Ovary (tissue), 9 donors: ENCODE measurements around the gene FAM171A1. TPM values are rescaled to one million over a fixed set of nuclear protein-coding genes. Genes with fewer than 3 reads are reported as not detected.

Source experiments
- DNase-seq, 5 donors: peaks; one replicate each; pipeline ENCODE4 v3.0.0-alpha.2; 2019 to 2020
- H3K27ac ChIP-seq, 2 donors: fragments of 200-600 bp; one replicate each; pipeline versions ENCODE4 v1.5.1 to v1.8.0; 2019 to 2022
- H3K27me3 ChIP-seq: fragments of 200-600 bp; one replicate; pipeline ENCODE4 v1.8.0; 2022
- H3K36me3 ChIP-seq: fragments of 200-600 bp; sonication (generic); one replicate; pipeline ENCODE4 v1.5.1; 2019
- H3K4me1 ChIP-seq: one replicate; pipeline ENCODE4 v1.8.1; 2013; ENCODE audit warnings: mild to moderate bottlenecking, moderate library complexity; ENCODE audit not compliant: insufficient read depth
- H3K4me3 ChIP-seq: fragments of 200-600 bp; sonication (generic); one replicate; pipeline ENCODE4 v1.5.1; 2017
- H3K9me3 ChIP-seq, 2 donors: fragments of 200-600 bp in 1 of 2; sonication (generic) in 1 of 2; one replicate each; pipeline versions ENCODE4 v1.5.1 to v1.8.1; 2013 to 2019; ENCODE audit warnings: mild to moderate bottlenecking in 1 of 2, moderate library complexity in 1 of 2
- CTCF ChIP-seq, 3 donors: fragments of 450-650 bp in 2 of 3; fragments of 200-600 bp in 1 of 3; IDR thresholded peaks; one replicate each; pipeline versions ENCODE4 v1.5.1 to v1.8.0; 2016 to 2022; ENCODE audit warnings: antibody characterized with exemption in 3 of 3, mild to moderate bottlenecking in 1 of 3
- EP300 ChIP-seq: sonication (generic); formaldehyde crosslinking; IDR thresholded peaks from one replicate; pipeline ENCODE4 v1.6.1; 2017; ENCODE audit warnings: antibody characterized with exemption
- POLR2A ChIP-seq: fragments of 450-650 bp; IDR thresholded peaks from one replicate; pipeline ENCODE4 v1.6.1; 2017; ENCODE audit warnings: antibody characterized with exemption, mild to moderate bottlenecking, moderate library complexity
- WGBS, 3 donors: extraction: QIAGEN DNeasy Blood & Tissue Kit in 1 of 3; methylation state at CpG; one replicate each; pipeline versions ENCODE4 v1.1.5 to v1.1.7; 2013 to 2017; 5-methylcytosine and 5-hydroxymethylcytosine counted together
- intact Hi-C, 4 donors: fragments of 100-400 bp; cut with DNase I; formaldehyde crosslinking; loops; one replicate each; pipeline versions ENCODE4 v1.11.0 to v1.15.1; 2022 to 2023
- polyA plus RNA-seq, 2 donors: library from polyadenylated mRNA; stranded (reverse); fragments of 200-250 nt in 1 of 2; fragments of 350-450 nt in 1 of 2; fragmentation: Illumina TruSeq in 1 of 2; extraction: RNeasy Lipid Tissue Mini Kit (QIAGEN cat#74804) in 1 of 2; gene quantifications; one replicate each; pipeline ENCODE4 v1.2.3, GENCODE V29; 2013 to 2014
- total RNA-seq, 7 donors: library from RNA; depleted of rRNA in 2 of 7; stranded (reverse); fragments of >200 nt in 2 of 7; fragmentation: NEBNext Ultra II Directional in 3 of 7; extraction: Animal tissue kit (Norgen Biotek cat#: 25700) in 3 of 7; gene quantifications; one replicate each; pipeline versions ENCODE4 v1.1.0 to v1.2.4, GENCODE V29; 2016 to 2023
- donor health status: DM: no; HTN: no; CAD: no; lungs with moderate emphysema.
- donor health status: DM: no; HTN: no; CAD: no.
- donor health status: Bipolar disorder and iron deficiency.
- donor health status: DM: yes; HTN: yes; CAD: no.
- donor health status: DM: no; HTN: no; CAD: no.
- donor health status: DM: yes; HTN: yes; CAD: no.

Gene FAM171A1
- total and polyA plus RNA-seq, 9 donors = 9.1 to 29.1 (median 23.7) TPM

DNA sequence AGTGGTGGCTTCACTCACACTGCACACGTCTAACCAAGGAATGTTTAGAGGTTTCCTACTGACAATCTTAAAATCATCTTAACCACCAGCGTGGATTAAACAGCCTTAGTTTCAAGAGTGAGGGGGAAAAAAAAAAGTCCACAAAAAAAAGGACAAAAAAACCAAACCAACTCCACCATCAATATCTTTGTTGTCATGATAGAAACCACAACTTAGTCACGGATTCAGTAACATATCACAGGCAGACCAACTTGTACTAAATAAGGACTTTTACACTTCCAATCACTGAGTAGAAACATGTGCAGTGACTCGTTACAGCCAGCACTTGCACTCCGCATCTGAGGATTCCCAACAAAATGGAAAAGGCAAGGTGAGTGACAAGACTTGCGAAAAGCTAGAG, 46.5 kb downstream of the FAM171A1 start:
- TF ChIP-seq EP300 (no peak), CTCF (IDR thresholded peaks at IDR 0.05) (no peak), POLR2A (no peak)
- Histone ChIP-seq H3K27ac (no peak overlapping the region), H3K4me1 (peaks cover 3% of the 10 kb centered on the region), H3K36me3 (no peaks in the 10 kb centered on the region), H3K9me3 (no peaks in the 10 kb centered on the region), H3K27me3 (no peaks in the 10 kb centered on the region), H3K4me3 (no peak overlapping the region)
- WGBS, 3 donors = 70 to 79% (median 77%) methylated on average over 6 of the region's 6 CpGs
- intact Hi-C loops = no loop called here
- no peak for DNase-seq

DNA sequence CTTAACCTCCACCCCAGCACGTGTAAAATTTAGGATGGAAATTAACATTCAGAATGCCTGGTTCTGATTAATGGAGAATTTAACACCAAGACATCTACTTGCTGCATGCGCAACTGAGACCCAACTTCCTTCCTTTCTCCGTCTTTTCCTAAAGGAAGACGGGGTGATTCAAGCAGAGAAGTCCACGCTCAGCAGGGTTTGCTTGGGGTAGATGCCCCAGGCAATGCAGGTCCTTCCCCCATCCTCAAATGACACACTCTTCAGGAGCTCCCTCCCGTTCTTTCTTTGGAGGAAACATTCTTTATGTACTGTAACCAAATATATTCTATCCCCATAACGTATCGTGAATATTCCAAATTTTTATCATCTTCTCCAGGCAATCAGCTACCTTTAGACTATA, 47.0 kb downstream of the FAM171A1 start:
- no peak for DNase-seq
- TF ChIP-seq EP300 (no peak), POLR2A (no peak), CTCF (IDR thresholded peaks at IDR 0.05) (no peak)
- Histone ChIP-seq H3K27ac (no peak overlapping the region), H3K27me3 (no peaks in the 10 kb centered on the region), H3K4me3 (no peak overlapping the region), H3K4me1 (peaks cover 3% of the 10 kb centered on the region), H3K36me3 (no peaks in the 10 kb centered on the region), H3K9me3 (no peaks in the 10 kb centered on the region)
- intact Hi-C loops = no loop called here
- 85 to 89% (median 86%) methylated on average over 8 of the region's 8 CpGs for WGBS, 3 donors

- H3K4me3 ChIP-seq = no peak overlapping the region
- H3K9me3 ChIP-seq = no peaks in the 10 kb centered on the region
- WGBS, 3 donors = 16 to 22% (median 18%) methylated on average over 2 of the region's 2 CpGs
- no peaks in the 10 kb centered on the region for H3K36me3 ChIP-seq
- no peak overlapping the region for H3K27ac ChIP-seq
- intact Hi-C loops = no loop called here
- no peaks in the 10 kb centered on the region for H3K27me3 ChIP-seq
- no peak for DNase-seq
- peaks cover 3% of the 10 kb centered on the region for H3K4me1 ChIP-seq
- no peak for TF ChIP-seq POLR2A
- TF ChIP-seq CTCF (IDR thresholded peaks at IDR 0.05) = no peak
- TF ChIP-seq EP300 = no peak
Observed at GRCh38 chr10:15322356-15322755, 48.7 kb downstream of the FAM171A1 start.

- 3 to 6% (median 5%) methylated on average over 6 of the region's 6 CpGs for WGBS, 3 donors
- no peaks in the 10 kb centered on the region for H3K27me3 ChIP-seq
- no peak overlapping the region for H3K27ac ChIP-seq
- peak in 4 of 5 donors; percentile 14 to 54 (median 40) for DNase-seq
- intact Hi-C loops = no loop called here
- H3K4me1 ChIP-seq = peaks cover 3% of the 10 kb centered on the region
- no peaks in the 10 kb centered on the region for H3K36me3 ChIP-seq
- TF ChIP-seq CTCF (IDR thresholded peaks at IDR 0.05) = no peak
- no peak for TF ChIP-seq POLR2A
- TF ChIP-seq EP300 = no peak
- H3K4me3 ChIP-seq = no peak overlapping the region
- no peaks in the 10 kb centered on the region for H3K9me3 ChIP-seq
Observed at GRCh38 chr10:15321431-15322341, 49.4 kb downstream of the FAM171A1 start.
